Measurements from ENCODE around the gene FLNC. TPM values are rescaled to one million over a fixed set of nuclear protein-coding genes. Genes with fewer than 3 reads are reported as not detected.

The FLNC gene
- total and polyA plus RNA-seq, 2 experiments from 2014 or later: 74.0 to 304 TPM

GRCh38 chr7:128849156-128849515, 18.9 kb downstream of the FLNC start:
- Histone ChIP-seq H3K79me2 (ENCODE audit: insufficient read depth) (no peaks in the 10 kb centered on the region), H3F3A (ENCODE audit: insufficient read depth) (peaks cover 19% of the 10 kb centered on the region), H3K9ac (no peak overlapping the region), H3K4me3 (no peak overlapping the region), H2AFZ (no peak overlapping the region), H3K4me1 (ENCODE audit: insufficient read depth) (no peaks in the 10 kb centered on the region), H3K27me3 (replicated peaks; ENCODE audit: insufficient read depth) (no peaks in the 10 kb centered on the region), H4K20me1 (ENCODE audit: insufficient read depth) (no peaks in the 10 kb centered on the region), H3K4me2 (ENCODE audit: unreplicated experiment) (no peak overlapping the region), H3K27ac (no peak overlapping the region), H3K9me2 (ENCODE audit: insufficient read depth) (no peaks in the 10 kb centered on the region), H3K36me3 (ENCODE audit: low read depth) (peaks cover 56% of the 10 kb centered on the region; the same call in 1 of the 2 replicates), H3K9me3 (ENCODE audit: low read depth) (no peaks in the 10 kb centered on the region)
- in situ Hi-C loops (cut with MboI): no loop called here
- TF ChIP-seq EZH2 (IDR thresholded peaks at IDR 0.05; ENCODE audit: insufficient read depth, poor library complexity, severe bottlenecking) (no peak), EZH2phosphoT487 (IDR thresholded peaks at IDR 0.05; ENCODE audit: insufficient read depth, low read depth) (no peak)
- 89 to 94% methylated on average over 11 to 16 of the region's 16 CpGs for WGBS, 2 experiments (ENCODE audit: low coverage in 1 of 2, low lambda C conversion rate in 2 of 2, missing lambda C conversion rate in 2 of 2)
- no peak for DNase-seq

- peaks cover 54% of the 10 kb centered on the region; the same call in 1 of the 2 replicates for H3K36me3 ChIP-seq (ENCODE audit: low read depth)
- in situ Hi-C loops (cut with MboI): no loop called here
- no peaks in the 10 kb centered on the region for H4K20me1 ChIP-seq (ENCODE audit: insufficient read depth)
- no peak overlapping the region for H3K27ac ChIP-seq
- no peaks in the 10 kb centered on the region for H3K9me3 ChIP-seq (ENCODE audit: low read depth)
- 90 to 95% methylated on average over 14 to 18 of the region's 18 CpGs for WGBS, 2 experiments (ENCODE audit: low coverage in 1 of 2, low lambda C conversion rate in 2 of 2, missing lambda C conversion rate in 2 of 2)
- H3F3A ChIP-seq (ENCODE audit: insufficient read depth): peaks cover 19% of the 10 kb centered on the region
- TF ChIP-seq EZH2 (IDR thresholded peaks at IDR 0.05; ENCODE audit: insufficient read depth, poor library complexity, severe bottlenecking) (no peak), EZH2phosphoT487 (IDR thresholded peaks at IDR 0.05; ENCODE audit: insufficient read depth, low read depth) (no peak)
- no peak overlapping the region for H3K4me2 ChIP-seq (ENCODE audit: unreplicated experiment)
- no peak overlapping the region for H3K4me3 ChIP-seq
- no peaks in the 10 kb centered on the region for H3K79me2 ChIP-seq (ENCODE audit: insufficient read depth)
- no peak overlapping the region for H2AFZ ChIP-seq
- no peaks in the 10 kb centered on the region for H3K4me1 ChIP-seq (ENCODE audit: insufficient read depth)
- no peaks in the 10 kb centered on the region for H3K9me2 ChIP-seq (ENCODE audit: insufficient read depth)
- no peak for DNase-seq
- no peak overlapping the region for H3K9ac ChIP-seq
- no peaks in the 10 kb centered on the region for H3K27me3 ChIP-seq (replicated peaks; ENCODE audit: insufficient read depth)
Measured at GRCh38 chr7:128849804-128850490, 19.7 kb downstream of the FLNC start.

- H3K79me2 ChIP-seq (ENCODE audit: insufficient read depth): no peaks in the 10 kb centered on the region
- TF ChIP-seq EZH2 (IDR thresholded peaks at IDR 0.05; ENCODE audit: insufficient read depth, poor library complexity, severe bottlenecking) (no peak), EZH2phosphoT487 (IDR thresholded peaks at IDR 0.05; ENCODE audit: insufficient read depth, low read depth) (no peak)
- no peaks in the 10 kb centered on the region for H4K20me1 ChIP-seq (ENCODE audit: insufficient read depth)
- in situ Hi-C loops (cut with MboI): no loop called here
- peaks cover 23% of the 10 kb centered on the region for H3F3A ChIP-seq (ENCODE audit: insufficient read depth)
- H2AFZ ChIP-seq: no peak overlapping the region
- DNase-seq: no peak
- no peaks in the 10 kb centered on the region for H3K9me2 ChIP-seq (ENCODE audit: insufficient read depth)
- no peak overlapping the region for H3K9ac ChIP-seq
- H3K27me3 ChIP-seq (replicated peaks; ENCODE audit: insufficient read depth): no peaks in the 10 kb centered on the region
- H3K4me1 ChIP-seq (ENCODE audit: insufficient read depth): no peaks in the 10 kb centered on the region
- H3K9me3 ChIP-seq (ENCODE audit: low read depth): no peaks in the 10 kb centered on the region
- 95 to 96% methylated on average over 25 to 28 of the region's 28 CpGs for WGBS, 2 experiments (ENCODE audit: low coverage in 1 of 2, low lambda C conversion rate in 2 of 2, missing lambda C conversion rate in 2 of 2)
- peaks cover 37% of the 10 kb centered on the region; the same call in 1 of the 2 replicates for H3K36me3 ChIP-seq (ENCODE audit: low read depth)
- H3K4me2 ChIP-seq (ENCODE audit: unreplicated experiment): no peak overlapping the region
- no peak overlapping the region for H3K4me3 ChIP-seq
- no peak overlapping the region for H3K27ac ChIP-seq
Measured at GRCh38 chr7:128852537-128853254, 22.5 kb downstream of the FLNC start.

- TF ChIP-seq EZH2phosphoT487 (IDR thresholded peaks at IDR 0.05; ENCODE audit: insufficient read depth, low read depth) (no peak), EZH2 (IDR thresholded peaks at IDR 0.05; ENCODE audit: insufficient read depth, poor library complexity, severe bottlenecking) (no peak)
- Histone ChIP-seq H3K4me2 (ENCODE audit: unreplicated experiment) (no peak overlapping the region), H3K27ac (no peak overlapping the region), H4K20me1 (ENCODE audit: insufficient read depth) (no peaks in the 10 kb centered on the region), H3K9me2 (ENCODE audit: insufficient read depth) (no peaks in the 10 kb centered on the region), H3F3A (ENCODE audit: insufficient read depth) (peaks cover 29% of the 10 kb centered on the region), H3K4me3 (no peak overlapping the region), H3K79me2 (ENCODE audit: insufficient read depth) (no peaks in the 10 kb centered on the region), H3K9ac (no peak overlapping the region), H3K4me1 (ENCODE audit: insufficient read depth) (no peaks in the 10 kb centered on the region), H3K27me3 (replicated peaks; ENCODE audit: insufficient read depth) (no peaks in the 10 kb centered on the region), H3K36me3 (ENCODE audit: low read depth) (peaks cover 40% of the 10 kb centered on the region; the same call in 1 of the 2 replicates), H3K9me3 (ENCODE audit: low read depth) (no peaks in the 10 kb centered on the region), H2AFZ (no peak overlapping the region)
- 88 to 94% methylated on average over 19 to 23 of the region's 23 CpGs for WGBS, 2 experiments (ENCODE audit: low coverage in 1 of 2, low lambda C conversion rate in 2 of 2, missing lambda C conversion rate in 2 of 2)
- no peak for DNase-seq
- in situ Hi-C loops (cut with MboI): no loop called here
Measured at GRCh38 chr7:128853799-128854198, 23.6 kb downstream of the FLNC start.
